SH-SY5Y (cell line): ENCODE measurements around the gene SNRNP70.

ENCODE experiments used
- GATA2 ChIP-seq: IDR thresholded peaks from 2 replicates; pipeline ENCODE4 v1.6.1; 2011; ENCODE audit warnings: mild to moderate bottlenecking, low read depth, low read length
- GATA3 ChIP-seq: IDR thresholded peaks from 2 replicates; pipeline ENCODE4 v1.6.1; 2011; ENCODE audit warnings: low read depth, mild to moderate bottlenecking, low read length, moderate library complexity

- TF ChIP-seq GATA3 (no peak), GATA2 (no peak)
Measured at GRCh38 chr19:49070416-49070815, 14.8 kb upstream of the SNRNP70 start.
